GM18498 (cell line): Measurements from ENCODE around the gene PIBF1.
"Not testable (repeated sequence)": the region's sequence is repeated elsewhere in the genome, so short reads cannot be mapped to it uniquely, and the experiment has no call there.

Experiments used
- ATAC-seq: cut with Tn5 transposase; IDR thresholded peaks from one replicate; pipeline ENCODE4 v1.9.1; 2021; ENCODE audit warnings: mild to moderate bottlenecking, moderate library complexity; ENCODE audit not compliant: unreplicated experiment

The PIBF1 gene

DNA sequence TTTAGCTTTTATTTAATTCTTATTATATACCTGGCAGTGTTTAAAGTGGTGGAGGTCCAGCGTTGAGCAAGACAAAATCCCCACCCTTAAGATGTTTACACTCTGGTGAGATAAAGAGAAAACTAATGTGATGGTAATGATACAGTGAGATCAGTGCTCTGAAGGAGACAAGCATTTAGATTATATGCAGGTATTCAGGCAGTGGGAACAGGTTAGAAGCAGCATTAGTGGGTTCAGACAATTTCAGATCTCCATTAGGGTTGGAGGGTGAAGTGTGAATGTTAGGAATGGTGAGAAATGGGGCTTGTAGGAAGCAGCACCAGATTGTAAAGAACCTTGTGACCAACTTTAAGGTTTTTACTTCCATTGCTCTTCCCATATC, 39.0 kb downstream of the PIBF1 start:
- ATAC-seq: no peak

DNA sequence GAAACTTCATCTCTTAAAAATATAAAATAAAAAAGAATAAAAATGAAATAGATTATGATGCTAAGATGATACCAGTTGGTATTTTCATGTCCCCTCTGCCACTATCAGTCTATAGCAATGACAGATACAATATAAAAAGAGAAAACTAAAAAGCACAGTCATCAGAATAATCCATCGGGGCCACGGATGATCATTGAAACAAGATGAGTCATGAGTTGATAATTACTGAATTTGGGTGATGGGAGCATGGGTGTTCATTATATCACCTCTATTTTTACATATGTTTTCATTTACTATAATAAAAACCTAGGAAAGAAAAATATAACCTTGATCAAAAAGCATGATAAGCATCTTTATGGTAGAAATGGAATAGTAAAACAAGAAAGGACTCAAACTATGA, 41.1 kb downstream of the PIBF1 start:
- no peak for ATAC-seq

DNA sequence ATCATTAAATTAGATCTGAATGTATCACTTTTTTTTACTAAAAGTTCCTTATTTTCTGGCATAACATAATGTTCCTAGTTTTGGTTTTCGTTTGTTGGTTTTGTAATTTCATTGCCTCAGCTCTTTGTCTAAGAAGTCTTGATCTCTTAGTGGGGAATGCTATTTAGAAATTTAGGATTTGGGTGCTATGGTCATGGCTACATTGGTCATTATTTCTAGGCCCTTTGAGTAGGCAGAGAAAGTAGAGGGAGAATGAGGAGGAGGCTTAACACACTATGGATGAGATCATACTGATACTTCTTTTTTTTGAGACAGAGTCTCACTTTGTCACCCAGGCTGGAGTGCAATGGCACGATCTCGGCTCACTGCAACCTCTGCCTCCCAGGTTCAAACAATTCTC, 41.8 kb downstream of the PIBF1 start:
- ATAC-seq: no peak

DNA sequence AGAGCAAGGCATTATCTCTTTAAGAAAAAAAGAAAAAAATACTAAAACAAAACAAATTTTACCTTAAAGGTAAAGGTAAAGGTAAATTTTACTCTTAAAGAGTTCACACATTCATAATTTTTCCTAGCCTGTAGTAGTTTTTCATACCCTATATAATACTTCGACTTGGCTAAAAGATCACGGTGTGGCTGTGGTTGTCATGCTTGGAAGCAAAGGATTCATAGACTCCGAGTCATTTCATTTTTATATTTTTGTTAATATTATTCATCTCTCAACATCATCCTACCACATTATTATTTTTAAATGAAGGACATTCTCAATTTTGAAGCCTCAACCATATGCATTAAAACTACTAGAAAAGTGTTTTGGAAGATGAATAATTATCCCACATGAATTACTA, 52.7 kb downstream of the PIBF1 start:
- no peak for ATAC-seq

DNA sequence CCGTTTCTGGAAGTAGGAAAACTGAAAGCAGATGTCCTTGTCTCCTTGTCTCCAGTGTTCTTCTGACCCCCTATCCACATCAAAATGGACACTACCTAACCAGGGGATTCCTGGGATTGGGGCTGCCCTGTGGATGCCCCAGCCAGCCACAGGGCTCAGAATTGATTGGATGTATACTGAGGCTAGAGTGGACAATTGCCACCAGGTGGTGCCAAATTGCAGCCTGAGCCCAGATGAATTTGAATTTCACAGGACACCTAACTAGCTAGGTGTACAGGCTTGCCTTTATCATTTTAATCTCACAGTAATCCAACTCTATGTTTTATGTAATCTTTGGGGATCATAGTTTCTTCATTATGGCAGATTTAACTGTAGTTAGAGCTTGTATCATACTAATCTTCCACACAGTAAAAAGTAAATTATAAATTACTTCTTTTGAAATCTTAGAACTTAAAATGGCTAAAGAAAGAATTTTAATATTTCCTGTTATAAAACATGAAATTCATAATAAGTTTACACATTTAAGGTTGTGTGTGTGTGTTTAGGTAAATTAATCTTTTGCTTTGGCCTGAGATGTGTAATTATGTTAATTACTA, 58.0 kb downstream of the PIBF1 start:
- ATAC-seq: peak; percentile 98

DNA sequence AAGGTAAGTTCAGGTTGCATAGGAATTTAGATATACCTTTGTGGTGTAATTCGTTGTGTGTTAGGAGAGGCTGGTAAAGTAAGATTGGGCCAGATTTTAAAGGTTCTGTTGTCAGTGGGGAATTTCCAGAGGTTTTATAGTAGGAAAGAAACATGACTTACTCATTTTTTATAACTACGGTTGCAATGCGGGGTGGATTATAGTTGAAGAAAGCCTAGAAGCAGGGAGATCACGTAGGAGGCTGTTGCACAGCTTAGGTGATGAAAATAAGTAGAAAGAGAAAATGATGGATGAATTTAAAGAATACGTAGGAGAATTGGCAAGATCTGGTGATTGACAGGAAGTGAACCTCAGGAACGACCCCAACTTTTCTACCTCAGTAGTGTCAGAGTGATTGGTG, 61.1 kb downstream of the PIBF1 start:
- no peak for ATAC-seq

DNA sequence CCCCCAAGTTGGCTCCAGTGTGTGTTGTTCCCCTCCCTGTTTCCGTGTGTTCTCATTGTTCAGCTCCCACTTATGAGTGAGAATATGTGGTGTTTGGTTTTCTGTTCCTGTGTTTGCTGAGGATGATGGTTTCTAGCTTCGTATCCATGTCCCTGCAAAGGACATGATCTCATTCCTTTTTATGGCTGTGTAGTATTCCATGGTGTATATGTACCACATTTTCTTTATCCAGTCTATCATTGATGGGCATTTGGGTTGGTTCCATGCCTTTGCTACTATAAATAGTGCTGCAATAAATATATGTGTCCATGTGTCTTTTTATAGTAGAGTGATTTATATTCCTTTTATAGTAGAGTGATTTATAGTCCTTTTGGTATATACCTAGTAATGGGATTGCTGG, 63.2 kb downstream of the PIBF1 start:
- ATAC-seq: not testable (repeated sequence)

DNA sequence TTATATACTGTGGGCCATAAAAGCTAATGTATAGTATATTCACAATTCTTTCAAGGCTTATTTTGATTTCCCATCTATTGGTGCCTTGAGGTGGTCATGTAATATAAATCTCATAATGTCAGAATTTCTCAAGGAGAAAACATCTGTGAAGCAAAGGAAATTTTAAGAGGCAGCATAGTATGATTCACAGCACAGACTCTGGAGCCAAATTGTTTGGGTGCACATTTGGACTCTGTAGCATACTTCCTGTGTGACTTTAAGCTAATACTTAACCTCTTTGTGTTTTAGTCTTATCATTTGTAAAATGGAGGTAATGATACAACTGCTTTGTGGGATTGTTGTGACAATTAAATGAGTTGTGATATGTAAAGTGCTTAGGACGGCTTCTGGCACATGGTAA, 67.6 kb downstream of the PIBF1 start:
- no peak for ATAC-seq

DNA sequence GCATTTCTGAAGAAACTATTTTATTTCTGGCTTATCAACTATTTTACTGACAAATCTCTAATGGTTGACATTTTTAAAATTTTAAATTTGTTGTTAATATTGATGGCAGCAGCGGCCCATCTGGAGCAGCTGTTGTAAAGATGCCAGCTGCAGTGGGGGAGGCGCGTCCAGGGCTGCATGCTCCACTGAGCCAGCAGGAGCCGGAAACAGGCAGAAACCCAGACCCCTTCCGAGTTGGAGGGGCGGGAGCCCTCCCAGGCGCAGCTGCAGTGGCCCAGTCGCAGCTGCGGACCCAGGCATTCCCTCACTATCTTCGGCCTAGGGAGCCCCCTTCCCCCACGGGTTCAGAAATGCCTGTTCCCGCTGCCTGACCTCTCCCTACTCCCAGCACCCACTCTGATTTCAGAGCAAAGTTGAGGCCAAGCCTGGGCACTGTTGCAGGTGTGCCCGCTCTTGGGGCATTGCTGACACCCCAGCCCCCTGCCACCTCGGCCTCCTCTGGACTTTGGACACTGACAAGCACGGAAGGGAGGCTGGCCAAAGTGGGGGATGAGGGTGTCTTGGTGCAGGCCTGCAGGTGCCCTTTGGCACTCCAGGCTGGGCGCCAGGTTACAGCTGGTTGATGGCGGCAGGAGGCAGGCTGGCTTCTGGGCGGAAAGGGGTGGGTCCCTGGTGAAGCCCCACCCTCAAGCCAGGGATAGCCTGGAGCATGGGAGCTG, 69.2 kb downstream of the PIBF1 start:
- ATAC-seq: no peak

DNA sequence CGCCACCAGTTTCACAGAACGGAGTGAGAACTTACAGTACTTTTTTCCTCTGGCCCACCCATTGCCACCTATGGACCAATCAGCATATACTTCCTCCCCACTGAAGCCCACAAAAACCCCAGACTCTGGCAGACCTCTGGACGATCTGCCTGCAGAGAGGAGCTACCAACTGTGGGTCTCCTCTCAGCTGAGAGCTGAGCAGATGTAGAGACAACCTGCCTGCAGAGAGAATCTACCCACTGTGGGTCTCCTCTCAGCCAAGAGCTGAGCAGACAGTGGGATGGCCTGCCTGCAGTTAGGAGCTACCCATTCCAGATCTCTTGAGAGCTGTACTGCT, 69.7 kb downstream of the PIBF1 start:
- no peak for ATAC-seq

DNA sequence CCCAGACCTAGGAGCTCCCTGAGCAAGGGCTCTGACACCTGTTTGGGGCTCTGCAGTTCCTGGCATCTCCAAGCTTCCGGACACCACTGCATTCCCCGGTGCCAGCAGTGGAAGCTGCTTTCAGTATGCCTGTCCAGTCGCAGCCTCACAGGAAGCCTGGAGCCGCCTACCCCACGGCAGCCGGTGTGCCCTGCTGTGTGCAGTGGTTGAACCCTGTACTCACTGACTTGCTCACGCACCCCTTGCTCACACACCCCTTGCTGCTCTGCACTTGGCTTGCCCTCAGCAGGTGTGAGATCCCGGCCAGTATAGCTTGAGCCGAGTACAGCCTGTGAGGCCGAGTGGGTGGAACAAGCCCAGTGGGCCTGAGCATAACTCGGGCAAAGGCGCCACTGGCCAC, 70.3 kb downstream of the PIBF1 start:
- ATAC-seq: no peak

DNA sequence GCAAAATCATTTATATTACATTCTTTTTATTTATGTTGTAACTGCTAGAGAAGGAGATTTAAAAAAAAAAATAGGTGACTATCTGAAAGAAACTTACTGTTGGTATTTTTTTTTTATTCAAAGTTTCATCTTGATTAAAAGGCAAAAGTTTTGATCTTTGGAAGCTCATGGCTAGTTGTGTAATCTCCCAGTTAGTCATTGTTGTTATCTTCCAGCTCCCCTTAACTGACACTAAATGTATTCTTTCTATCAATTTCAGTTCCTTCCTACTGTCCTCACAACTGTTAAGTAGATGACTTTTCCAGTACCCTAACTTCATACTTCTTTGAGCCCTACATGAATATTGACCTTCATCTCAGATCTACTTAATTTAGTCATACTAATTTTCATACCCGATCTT, 71.1 kb downstream of the PIBF1 start:
- no peak for ATAC-seq

DNA sequence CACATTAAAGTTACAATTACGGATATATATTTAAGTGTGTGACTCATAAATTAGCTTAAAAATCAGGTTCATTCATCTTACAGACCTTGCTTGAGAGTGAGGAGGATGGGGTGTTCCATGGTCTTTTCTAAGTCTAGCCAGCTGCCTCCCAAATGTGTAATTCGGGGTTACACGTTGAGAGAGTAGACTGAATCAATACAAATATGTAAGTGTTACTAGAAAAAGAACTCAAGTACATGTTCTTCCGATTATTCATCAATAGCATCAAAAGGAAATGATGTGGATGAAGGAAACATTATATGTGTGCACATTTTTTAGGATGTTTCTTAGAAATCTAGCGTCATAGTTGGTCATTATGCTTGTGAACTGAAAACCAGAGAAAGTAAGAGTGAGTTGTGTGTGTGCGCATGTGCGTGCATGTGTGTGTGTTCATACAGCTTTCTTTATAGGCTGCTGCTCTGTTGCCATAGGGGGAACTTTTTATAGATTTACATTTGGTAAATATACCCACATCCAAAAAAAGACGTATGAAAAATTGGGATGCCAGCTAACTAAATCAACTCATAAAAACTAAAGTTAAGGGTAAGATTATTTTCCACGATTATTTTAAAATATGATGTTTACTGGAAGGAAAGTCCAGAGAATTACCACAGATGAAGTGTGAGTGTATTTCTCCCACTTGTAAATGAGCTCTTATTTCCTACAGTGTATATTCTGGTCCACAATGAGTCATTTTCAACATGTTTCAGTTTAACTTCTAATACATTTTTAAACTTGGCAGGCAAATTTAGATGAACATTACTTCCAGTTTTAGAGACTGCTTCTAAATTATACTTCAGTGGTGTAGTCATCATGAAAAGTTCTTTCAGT, 82.4 kb downstream of the PIBF1 start:
- ATAC-seq: peak; percentile 88

DNA sequence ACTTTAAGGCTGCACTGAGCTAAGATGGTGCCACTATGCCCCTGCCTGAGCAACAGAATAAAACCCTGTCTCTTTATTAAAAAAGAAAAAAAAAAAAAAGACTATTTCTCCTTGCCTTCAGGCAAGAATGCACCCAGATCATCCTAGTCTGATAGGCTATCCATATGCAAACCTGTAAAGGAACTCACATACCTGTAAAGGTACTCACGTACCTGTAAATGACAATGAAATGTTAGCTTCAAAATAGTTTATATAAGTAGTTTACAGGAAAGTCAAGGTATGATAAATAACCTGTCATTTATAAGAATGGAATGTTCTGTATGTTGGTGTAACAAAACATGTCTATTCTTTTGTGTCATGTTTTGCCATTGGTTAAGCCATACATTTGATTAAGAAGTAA, 86.3 kb downstream of the PIBF1 start:
- ATAC-seq: no peak

DNA sequence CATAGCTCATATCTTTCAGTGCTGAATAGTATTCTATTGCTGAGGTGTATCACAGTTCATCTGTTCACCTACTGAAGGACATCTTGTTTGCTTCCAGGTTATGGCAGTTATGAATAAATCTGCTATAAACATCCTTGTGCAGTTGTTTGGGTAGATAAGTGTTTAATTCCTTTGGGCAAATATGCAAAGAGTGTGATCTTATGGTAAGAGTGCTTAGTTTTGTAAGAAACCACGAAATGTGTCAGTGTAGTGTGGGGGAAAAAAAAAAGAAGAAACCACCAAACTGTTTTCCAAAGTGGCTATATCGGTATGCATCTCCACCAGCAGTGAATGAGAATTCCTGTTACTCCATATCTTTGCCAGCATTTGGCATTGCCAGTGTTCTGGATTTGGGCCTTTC, 93.3 kb downstream of the PIBF1 start:
- ATAC-seq: no peak

DNA sequence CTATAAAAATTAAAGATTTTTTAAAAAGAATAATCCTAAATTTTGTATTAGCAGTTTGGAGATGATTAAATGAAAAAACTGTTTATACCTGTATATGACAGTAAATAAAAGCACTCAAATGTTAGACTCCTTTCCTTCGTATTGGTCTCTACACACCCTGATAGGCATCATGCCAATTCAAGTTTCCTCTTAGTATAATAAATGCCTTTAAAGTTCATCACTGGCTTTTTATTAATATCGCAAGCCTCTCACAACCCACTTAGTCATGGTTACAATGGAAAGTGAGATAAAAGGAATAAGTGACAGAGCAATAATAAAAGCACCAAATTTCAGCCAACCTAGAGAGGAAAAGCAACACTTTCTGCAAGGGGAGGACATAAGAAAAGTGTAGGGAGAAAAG, 102.2 kb downstream of the PIBF1 start:
- no peak for ATAC-seq

DNA sequence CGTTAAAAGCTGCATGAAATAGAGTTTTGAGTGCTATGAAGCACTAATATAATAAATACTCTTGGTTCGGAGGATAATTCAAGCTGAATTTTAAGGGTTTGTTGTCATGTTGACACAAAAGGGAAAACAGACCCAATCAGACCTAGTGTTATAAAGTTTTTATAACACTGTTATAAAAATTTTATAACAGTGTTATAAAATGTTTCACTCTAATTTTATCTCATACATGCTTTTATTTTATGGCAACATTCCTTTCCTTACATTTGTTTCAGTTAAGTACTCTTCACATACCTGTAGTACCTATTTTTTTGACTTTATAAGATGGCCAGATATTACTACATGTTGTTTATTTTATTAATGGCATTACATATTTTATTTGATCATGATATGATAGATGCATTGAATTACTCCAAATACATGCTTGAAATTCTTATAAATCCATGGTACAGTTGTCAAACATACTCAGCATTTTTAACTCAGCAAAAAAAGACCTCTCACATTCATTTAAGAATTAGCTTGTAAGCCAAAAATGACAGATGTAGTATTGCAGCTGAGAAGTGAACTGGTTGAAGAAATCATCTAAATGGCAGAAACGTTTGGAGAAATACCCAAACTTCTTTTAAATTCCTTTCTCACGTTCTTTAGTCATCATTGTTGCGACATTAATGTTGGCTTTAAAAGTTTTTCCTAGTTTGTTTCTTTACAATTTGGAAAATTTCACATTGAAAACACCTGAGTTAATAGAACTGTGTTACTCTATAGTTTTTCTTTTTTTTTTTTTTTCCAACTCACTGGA, 104.5 kb downstream of the PIBF1 start:
- no peak for ATAC-seq

DNA sequence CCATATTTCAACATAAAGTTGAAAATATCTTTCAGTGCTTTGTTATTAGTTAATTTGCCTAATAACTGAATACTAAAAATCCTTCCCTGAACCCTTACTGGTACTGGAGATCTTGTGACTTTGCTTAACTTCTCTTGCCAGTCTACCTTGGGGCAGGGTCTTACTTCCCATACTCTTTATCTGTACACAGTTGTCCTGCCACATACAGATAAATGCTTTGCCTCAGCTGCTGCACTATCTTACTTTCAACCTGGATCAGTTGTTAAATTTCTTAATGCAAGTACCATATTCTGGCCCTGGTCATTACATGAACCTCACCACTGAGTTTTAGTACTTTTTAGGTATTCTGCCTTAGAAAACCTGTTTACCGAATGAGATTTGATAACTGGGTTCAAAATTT, 107.6 kb downstream of the PIBF1 start:
- ATAC-seq: no peak

DNA sequence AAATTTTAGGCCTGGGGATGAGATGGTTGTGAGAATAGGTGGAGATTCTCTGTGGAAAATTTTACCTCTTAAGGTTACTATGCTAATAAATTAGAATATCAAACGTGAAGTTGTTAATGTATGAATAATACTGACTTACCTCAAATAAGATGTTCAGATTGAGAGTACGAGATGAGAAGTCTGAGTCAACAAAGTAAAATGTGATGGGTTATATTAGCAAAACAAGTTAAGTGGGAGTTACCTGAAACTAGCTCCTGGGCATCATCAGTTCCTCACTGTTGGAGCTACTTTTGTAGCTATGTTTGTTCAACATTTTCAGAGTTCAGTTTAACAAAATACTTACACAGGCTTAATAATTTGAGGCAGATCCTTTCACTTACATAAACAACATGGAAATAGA, 108.6 kb downstream of the PIBF1 start:
- no peak for ATAC-seq

DNA sequence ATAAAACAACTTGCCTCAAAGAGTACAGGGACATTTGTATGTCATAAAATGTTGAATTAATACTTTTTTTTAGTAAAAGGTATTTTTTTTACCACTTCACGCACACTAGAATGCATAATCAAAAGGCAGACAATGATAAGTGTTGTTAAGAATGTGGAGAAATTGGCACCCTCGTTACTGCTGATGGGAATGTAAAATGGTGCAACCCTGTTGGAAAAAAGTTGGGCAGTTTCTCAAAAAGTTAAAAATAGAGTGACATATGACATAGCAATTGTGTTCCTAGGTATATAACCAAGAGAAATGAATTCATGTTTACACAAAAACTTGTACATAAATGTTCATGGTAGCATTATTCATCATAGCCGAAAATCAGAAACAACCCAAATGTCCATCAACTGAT, 109.5 kb downstream of the PIBF1 start:
- ATAC-seq: no peak

DNA sequence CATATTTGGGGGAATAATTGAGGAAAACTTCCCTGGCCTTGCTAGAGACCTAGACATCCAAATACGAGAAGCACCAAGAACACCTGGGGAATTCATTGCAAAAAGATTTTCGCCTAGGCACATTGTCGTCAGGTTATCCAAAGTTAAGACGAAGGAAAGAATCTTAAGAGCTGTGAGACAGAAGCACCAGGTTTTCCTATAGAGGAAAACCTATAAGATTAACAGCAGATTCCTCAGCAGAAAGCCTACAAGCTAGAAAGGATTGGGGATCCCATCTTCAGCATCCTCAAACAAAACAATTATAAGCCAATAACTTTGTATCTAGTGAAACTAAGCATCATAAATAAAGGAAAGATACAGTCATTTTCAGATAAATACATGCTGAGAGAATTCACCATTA, 114.9 kb downstream of the PIBF1 start:
- ATAC-seq: no peak
